Activated naive CD4-positive, alpha-beta T cell treated with anti-CD3 and anti-CD28 coated beads, Interleukin-2, amount 50 U/mL, for 16 hours (primary cell): ENCODE results near the gene CDK18.
"Not testable (repeated sequence)": the region's sequence is repeated elsewhere in the genome, so short reads cannot be mapped to it uniquely, and the experiment has no call there.

Source experiments
- DNase-seq: peaks from one replicate; pipeline ENCODE4 v3.0.0-alpha.2; 2020

CDK18 gene

DNA sequence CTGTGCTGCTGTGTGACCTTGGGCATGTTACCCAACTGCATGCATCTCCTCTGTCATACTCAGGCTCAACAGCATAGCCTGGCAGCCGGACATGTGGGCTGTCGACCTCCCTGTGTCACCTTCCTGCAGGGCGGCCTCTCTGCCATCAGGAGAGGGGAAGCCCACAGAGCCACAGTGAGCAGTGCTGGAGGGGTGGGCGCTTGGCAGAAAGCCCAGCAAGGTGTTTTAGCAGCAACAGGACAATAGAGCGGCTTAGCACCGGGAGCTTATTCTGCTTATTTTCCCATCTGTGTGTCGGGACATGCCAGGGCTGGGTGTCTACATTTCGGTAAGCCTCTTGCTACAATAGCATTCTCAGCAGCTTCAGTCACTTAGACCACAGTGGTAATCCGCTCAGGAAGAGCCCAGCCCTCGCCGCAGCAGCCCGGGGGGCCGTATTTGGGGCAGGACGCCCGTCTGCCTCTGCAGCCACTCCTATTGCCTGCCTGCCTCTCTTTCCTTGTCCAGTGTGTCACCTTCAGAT, 22.8 kb upstream of the CDK18 start:
- DNase-seq: no peak

- DNase-seq: not testable (repeated sequence)
These were observed 21.9 kb upstream of the CDK18 start for GRCh38 chr1:205482587-205482986.

GRCh38 chr1:205483372-205483771, 21.1 kb upstream of the CDK18 start:
- DNase-seq: no peak

DNA sequence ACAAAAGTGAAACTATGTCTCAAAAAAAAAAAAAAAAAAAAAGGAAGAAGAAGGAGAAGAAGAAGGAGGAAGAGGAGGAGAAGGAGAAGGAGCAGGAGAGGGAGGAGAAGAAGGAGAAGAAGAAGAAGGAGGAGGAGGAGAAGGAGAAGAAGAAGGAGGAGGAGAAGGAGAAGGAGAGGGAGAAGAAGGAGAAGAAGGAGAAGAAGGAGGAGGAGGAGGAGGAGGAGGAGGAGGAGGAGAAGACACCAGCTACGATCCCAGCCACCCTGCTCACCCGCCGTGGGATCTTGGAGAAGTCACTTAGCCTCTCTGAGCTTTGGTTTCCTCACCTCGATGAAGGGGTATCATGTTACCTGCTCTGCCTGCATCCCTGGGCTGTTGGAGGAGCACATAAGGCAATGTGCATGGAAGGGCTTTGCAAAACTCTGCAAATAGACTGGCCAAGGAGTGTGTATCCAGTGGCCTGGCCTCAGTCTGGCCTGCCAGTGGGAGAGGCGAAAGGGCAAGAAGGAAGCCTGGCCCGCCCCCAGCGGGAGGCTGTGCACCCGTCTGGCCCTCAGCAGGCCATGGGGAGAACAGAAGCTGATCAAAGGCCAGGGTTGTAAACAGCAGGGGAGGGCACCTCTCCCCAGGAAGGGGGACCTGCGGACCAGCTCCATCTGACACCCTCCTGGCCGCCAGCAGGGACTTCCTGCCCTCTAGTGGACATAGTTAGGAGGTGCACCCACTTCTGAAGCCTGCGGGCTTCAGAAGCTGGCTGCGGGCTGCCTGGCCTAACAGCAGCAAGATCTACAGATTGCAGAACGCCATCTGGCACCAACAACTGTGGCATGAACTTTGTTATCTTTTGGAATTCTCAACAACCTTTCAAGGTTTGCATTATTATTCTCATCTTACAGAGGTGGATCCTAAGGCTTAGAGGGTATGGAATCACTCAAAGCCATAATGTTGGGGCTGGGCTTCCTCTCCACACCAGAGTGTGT, 19.2 kb upstream of the CDK18 start:
- DNase-seq: peak; percentile 60

GRCh38 chr1:205486258-205486657, 18.2 kb upstream of the CDK18 start:
- DNase-seq: no peak

- DNase-seq: peak; percentile 40
These were observed 16.3 kb upstream of the CDK18 start for GRCh38 chr1:205488074-205488723.

DNA sequence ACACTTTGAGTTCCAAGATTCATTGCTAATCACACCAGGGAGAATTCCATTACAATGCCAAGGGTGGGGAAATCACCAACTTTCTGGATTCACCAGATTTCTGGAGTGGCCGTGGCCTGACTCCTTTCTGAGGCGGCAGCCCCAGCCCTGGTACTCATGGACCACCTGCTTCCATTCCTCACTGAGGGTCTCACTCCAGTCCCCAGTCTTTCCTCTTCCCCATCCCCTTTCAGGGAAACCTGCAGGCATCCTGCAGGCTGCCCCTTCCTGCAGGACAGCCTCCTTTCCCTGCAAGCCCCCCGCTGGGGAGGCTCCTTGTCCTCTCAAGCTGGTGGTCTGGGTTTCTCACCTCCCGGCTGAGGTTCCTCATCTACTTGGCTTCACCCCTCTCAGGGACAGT, 12.7 kb upstream of the CDK18 start:
- no peak for DNase-seq

- no peak for DNase-seq
These were observed 12.2 kb upstream of the CDK18 start for GRCh38 chr1:205492201-205492667.

GRCh38 chr1:205492774-205493173, 11.7 kb upstream of the CDK18 start:
- no peak for DNase-seq

GRCh38 chr1:205493241-205494085, 11.0 kb upstream of the CDK18 start:
- DNase-seq: no peak

DNA sequence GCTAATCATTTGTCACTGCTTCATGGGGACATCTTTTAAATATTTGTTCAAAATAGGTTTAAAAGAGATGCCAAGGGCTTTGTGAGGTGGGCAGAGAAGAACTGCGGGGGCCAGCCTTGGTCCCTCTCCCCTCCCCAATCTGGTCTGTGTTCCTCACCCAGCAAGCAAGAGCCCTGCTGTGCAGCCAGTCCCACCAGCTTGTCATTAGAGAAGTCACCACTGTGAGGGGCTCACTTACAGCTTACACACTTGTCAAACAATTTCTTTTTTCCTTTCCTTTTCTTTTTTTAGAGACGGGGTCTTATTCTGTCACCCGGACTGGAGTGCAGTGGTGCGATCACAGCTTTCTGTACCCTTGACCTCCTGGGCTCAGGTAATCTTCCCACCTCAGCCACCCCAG, 10.4 kb upstream of the CDK18 start:
- no peak for DNase-seq

DNA sequence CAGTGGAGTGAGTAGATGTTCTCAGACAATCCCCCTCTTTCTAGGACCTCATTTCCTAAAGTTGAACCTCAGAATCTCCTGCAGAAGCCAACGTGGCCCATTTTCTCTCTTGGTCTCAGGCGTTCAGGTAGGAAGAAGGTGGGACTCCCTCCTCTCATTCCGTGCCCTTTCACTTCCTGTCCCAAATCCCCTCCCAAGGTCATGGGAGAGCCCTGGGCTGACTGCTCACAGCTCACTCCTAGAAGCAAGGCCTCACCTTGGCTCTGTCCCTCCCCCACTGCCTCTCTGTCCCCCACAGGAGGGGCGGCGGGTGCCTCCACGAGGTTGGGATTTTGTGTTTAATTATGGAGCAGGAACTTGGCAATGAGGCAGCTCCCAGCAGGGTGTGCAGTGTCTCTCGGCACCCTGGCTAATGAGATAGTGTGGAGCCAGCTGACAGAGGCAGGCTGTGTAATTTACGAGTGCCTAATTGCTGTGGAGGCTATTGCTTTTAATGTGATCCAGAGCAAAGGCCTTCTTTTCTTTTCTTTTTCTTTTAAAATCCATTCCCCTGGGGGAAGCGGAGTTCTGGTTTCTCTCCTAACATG, 9.1 kb upstream of the CDK18 start:
- DNase-seq: no peak

- DNase-seq: no peak
These were observed 7.8 kb upstream of the CDK18 start for GRCh38 chr1:205496661-205497060.

- DNase-seq: no peak
These were observed 7.1 kb upstream of the CDK18 start for GRCh38 chr1:205497351-205497750.

DNA sequence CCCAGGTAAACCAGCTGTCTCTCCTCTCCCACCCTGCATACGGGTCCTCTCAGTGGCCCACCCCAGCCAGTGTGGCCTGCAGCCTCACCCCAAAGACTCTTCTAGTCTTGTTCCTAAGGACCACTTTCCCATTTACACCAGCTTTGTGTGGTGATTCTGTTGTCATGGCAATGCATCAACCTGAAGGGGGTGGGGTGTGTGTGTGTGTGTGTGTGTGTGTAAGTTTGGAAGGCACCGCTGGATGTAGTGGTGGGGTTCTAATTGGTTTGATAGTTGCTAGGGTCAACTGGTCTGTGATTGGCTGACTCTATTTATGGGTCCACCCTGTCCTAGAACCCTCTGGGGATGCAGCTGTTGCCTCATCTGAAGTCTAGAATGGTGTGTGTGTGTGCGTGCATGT, 4.7 kb upstream of the CDK18 start:
- DNase-seq: no peak

DNA sequence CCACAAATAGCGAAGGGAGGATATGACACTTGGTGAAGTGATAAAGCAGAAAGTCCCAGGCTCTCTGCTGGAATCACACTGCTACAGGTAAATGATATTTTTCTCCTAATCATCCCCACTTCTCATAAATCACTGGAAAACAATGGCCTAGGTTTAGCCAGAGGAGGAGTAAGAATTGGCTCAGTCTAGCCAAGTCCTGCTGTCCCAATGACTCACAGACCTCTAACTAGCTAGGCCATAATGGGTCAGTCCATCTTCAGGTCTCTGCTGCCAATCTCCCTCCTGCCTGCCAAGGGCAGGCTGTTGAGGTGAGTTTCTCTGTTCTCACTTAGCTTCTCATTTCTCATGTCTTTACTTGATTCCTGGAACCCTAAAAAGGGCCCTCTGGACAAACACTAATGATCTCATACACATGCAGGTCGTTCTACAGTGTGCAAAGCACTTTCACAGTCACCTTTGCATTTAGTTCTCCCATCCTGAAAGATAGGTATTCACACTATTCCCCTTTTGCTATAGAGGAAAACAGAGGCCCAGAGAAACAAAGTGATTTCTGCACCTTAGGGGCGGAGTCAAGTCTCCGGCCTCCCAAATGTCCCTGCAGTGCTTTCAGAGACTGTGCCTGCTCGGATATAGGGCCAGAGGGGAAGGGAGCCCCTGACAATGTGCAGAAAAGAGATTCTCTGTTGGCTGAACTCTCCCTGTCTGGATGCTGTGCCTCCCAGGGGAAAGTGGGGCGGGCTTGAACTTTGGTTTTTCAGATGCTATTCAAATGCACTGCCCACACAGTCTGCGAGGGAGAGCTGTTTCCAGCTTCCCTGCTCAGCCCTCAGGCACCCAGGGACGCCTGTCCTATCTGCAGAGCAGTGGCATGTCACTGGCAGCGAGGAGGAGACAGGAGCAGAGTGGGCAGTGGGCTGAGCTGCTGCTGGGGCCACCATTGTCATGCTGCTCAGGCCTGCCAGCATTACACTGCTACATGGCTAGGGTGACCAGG, 3.9 kb upstream of the CDK18 start:
- DNase-seq: no peak

- DNase-seq: no peak
These were observed 2.2 kb upstream of the CDK18 start for GRCh38 chr1:205502111-205502810.

DNA sequence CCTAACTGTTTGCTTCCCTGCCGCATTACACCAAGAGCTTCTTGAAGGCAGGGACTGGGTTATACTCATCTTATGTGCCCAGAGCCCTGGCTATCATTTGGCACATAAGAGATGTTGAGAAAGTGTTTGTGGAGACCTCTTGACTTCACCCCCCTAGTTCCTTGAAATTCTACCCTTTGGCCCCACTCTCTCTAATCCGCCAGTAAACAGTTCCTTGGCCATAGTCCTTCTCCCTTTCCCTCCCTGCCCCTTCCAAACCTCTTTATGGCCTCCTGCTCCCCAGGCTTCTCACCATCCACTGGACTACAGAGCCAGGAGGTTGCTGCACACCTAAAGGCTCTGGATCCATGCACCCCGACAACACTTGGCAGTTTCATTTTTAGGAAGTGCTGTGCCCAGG, 1.5 kb upstream of the CDK18 start:
- no peak for DNase-seq

DNA sequence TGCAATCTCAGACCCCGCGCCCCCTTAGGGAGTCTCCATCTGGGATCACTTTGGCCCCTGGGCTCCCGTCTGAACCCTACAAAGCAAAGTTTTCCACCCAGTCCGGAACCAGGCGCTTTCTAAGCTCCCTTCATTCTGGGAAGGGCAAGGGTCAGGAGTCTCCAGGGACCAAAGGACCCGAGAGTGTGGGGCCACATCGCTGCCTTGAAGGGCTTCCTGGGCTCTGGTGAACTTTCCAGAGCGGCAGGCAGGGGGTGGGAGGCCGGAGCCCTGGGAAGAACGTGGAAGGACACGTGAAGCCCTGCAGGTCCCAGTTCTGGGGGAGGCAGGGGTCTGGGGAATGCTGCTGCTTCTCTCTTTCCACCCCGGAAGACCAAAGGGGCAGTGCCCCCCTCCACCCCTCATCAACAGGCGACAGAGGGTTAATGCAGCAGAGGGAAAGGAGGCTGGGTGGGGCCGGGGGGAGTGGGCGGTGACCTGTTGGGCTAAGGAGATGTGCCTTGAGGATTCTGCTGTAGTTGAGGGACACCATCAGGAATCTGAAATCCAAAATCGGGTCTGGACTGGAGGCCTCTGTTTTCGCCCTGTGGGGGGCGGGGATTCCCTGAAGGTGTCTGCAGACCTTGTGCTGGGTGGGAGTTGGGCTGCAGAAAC, 734 bp downstream of the CDK18 start:
- DNase-seq: no peak

DNA sequence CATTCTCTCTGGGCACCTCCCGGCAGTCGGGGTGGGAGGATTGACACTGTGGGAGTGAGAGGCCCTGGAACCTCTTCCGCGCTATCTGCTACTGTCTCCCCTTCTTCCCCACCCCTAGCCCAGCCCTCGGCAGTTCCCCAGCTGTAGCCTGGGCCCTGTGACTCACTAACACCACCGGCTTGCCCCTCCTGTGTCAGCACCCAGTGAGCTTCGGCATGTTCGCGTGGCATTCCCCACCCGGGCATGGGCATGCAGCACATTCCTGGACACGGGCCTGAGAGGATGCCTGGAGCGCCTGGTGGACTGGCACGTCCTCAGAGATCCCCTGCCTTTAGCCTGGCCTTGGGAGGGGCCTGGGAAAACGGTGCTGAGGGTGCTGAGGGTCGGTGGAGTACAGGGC, 1.3 kb downstream of the CDK18 start:
- DNase-seq: no peak
